ENCODE measurements around the gene BAIAP2.

Gene BAIAP2

DNA sequence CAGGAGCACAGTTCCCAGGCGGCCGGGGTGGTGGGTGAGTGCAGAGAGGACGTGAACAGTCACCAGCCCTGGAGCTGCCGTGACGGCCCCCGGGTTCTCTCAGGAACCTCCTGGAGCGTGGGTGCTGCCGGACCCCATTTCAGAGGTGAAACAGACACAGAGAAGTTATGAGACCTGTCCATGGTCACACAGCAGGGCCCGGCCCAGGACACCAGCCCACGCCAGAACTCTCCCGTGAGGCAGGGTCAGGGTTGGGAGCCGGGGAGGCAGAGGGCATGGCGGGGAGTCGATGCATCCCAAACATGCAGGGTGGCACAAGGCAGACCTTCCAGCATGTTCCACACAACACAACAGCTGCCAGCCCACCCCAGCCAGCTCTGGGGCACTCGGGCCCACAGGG is 126.6 kb downstream of the BAIAP2 start:
- no peak for DNase-seq (ENCODE audit: low read depth)

DNA sequence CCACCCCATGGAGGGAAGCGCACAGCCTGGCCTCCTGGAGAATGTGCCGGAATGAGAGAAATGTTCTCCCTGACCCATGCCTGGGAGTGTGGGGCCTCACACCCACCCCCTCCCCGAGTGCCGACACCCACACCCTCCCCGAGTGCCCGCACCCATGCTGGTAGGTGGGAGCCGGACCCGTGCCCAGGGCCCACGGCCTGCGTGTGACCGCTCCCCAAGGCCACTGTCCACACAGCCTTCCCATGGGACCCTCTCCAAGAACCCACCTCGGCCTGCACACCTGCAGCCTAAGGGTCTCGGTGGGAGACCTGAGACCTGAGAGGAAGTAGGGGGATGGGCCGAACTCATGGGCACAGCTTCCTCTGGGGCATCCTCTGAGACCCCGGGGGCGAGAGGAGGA is 127.0 kb downstream of the BAIAP2 start:
- no peak for DNase-seq (ENCODE audit: low read depth)

DNA sequence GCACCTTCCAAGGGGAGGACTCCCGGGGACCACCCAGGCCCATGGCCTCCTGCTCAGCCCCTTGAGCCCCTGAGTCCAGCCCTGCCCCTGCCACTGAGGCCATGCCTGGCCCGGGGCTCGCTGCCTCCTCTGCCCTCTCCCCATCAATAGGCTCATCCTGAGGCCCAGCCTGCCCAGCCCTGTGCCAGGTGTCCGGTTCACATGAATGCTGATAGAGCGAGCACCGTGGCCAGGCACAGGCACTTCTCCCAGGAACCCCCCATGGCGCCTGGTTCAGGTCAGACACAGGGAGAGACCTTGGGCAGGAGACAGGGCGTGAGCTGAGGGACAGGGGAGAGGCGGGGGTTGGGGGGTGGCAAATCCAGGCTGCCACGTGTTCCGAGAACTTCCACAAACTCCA is 127.5 kb downstream of the BAIAP2 start:
- DNase-seq (ENCODE audit: low read depth) = no peak

GRCh38 chr17:81163051-81163695 is 128.2 kb downstream of the BAIAP2 start:
- DNase-seq (ENCODE audit: low read depth) = no peak

- no peak for DNase-seq (ENCODE audit: low read depth)
Observed at GRCh38 chr17:81163703-81164370, 128.9 kb downstream of the BAIAP2 start.

DNA sequence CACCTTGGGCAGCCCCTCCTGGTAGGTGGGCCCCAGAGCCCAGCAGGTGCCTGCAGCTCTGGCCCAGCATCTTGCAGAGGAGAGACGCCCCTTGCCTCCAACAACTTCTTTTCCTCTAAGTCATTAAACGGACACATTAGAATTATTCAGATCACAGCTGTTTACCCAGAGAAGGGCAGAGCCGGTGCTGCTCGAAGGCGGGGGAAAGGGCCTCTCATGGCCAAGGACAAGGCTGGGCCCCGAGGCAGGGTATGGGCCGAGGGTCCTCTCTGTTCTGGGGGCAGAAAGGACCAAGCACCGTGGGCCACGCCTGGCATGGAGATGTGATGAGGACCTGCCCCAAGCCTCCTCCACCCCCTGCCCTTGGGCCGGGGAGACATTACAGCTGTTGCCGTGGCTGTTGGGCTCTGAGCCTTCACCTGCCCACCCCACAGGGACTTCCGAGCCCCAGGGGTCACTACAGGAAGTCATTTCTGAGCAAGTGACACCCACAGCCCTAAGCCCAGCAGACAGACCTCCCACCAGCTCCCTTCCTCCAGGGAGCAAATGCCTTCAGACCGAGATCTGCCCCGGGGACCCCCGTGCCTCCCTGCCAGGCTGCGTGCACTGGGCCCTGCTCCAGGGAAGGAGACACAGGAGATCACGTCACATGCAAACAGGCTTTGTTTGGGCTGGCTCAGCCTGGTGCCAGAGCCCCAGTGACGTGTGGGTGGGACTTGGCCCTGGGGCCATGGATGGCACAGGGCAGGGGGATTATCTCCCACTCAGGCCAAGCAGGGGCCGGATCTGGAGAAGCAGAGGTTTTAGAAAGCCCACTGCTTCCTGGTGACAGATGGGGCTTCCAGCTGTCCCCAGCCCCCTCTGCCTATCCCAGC is 129.7 kb downstream of the BAIAP2 start:
- no peak for DNase-seq (ENCODE audit: low read depth)

- no peak for DNase-seq (ENCODE audit: low read depth)
Observed at GRCh38 chr17:81165246-81166032, 130.5 kb downstream of the BAIAP2 start, which contains the start of gene PVALEF. PVALEF (plus strand) TSS chr17:81165507; CDS start chr17:81181227, 15,720 bp downstream.

DNA sequence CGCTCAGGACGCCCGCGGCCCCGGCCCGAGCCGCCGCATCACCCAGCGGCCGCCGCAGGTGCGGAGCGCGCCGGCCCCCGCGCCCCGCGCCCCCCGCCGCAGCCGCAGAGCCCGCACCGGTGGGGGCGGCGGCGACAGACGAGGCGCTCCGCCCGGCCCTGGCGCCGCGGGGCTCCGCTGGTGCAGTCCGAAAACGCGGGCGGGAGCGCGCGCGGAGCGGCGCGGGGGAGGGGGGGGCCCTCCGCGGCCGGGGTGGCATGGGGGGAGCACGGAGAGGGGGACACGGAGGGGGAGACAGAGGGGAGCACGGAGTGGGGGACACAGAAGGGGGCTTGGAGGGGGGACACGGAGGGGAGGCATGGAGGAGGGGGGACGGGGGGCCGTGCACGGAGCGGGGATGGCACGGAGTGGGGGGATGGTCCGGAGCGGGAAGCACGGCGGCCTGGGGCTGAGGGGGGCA is 131.1 kb downstream of the BAIAP2 start, which contains the start of gene AATK:
Gene AATK, minus strand, starts transcription at position 189 of the 460 bp plus-strand sequence. CDS start 229 bp downstream, outside the sequence.
- no peak for DNase-seq (ENCODE audit: low read depth)

Measured in stromal cell of bone marrow (primary cell).